OCI-LY3 (cell line): Measurements from ENCODE around the gene CAMK2A.

ENCODE experiments used
- EZH2phosphoT487 ChIP-seq: fragments of 200-600 bp; shearing (Covaris generic); IDR thresholded peaks from 2 replicates; pipeline ENCODE4 v1.6.1; 2018; ENCODE audit warnings: antibody characterized with exemption, mixed run types, low read depth
- TF ChIP-seq, protein P1 (sequence below): fragments of 200-600, 300-600 bp; sonication (generic); IDR thresholded peaks from 2 replicates; pipeline ENCODE4 v1.5.1; 2014; ENCODE audit warnings: antibody characterized with exemption, low read length, low read depth

GRCh38 chr5:150177721-150178120 is 111.9 kb downstream of the CAMK2A start:
- TF ChIP-seq, protein P1, sequence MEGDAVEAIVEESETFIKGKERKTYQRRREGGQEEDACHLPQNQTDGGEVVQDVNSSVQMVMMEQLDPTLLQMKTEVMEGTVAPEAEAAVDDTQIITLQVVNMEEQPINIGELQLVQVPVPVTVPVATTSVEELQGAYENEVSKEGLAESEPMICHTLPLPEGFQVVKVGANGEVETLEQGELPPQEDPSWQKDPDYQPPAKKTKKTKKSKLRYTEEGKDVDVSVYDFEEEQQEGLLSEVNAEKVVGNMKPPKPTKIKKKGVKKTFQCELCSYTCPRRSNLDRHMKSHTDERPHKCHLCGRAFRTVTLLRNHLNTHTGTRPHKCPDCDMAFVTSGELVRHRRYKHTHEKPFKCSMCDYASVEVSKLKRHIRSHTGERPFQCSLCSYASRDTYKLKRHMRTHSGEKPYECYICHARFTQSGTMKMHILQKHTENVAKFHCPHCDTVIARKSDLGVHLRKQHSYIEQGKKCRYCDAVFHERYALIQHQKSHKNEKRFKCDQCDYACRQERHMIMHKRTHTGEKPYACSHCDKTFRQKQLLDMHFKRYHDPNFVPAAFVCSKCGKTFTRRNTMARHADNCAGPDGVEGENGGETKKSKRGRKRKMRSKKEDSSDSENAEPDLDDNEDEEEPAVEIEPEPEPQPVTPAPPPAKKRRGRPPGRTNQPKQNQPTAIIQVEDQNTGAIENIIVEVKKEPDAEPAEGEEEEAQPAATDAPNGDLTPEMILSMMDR: no peak
- TF ChIP-seq EZH2phosphoT487: no peak
